ENCODE data around the gene SLC22A7. TPM values are rescaled to one million over a fixed set of nuclear protein-coding genes. Genes with fewer than 3 reads are reported as not detected.
"Not testable (repeated sequence)": the region's sequence is repeated elsewhere in the genome, so short reads cannot be mapped to it uniquely, and the experiment has no call there.

Gene SLC22A7
- total RNA-seq, 1 experiment from 2014 or later = not detected

DNA sequence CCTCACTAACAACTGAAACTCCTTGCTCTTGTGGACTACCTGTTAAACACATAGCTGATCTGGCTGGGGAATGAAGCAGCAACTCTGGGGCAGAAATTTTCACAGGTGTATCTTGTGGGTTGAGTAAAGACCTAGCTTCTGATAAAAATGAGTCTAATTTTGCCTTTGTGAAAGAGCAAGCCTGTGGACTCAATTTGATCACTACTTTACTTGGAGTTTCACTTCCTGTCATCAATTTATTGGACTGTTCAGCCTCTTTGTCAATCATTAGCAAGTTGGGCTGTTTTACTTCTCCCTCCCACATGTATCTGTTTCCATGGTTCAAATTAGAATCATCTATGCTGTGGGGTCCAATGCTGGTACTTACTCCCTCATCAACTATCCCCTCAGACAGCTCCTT, 40.2 kb downstream of the SLC22A7 start:
- peaks cover 7% of the 10 kb centered on the region; the same call in 1 of the 2 replicates for H3K36me3 ChIP-seq (ENCODE audit: low read depth)

DNA sequence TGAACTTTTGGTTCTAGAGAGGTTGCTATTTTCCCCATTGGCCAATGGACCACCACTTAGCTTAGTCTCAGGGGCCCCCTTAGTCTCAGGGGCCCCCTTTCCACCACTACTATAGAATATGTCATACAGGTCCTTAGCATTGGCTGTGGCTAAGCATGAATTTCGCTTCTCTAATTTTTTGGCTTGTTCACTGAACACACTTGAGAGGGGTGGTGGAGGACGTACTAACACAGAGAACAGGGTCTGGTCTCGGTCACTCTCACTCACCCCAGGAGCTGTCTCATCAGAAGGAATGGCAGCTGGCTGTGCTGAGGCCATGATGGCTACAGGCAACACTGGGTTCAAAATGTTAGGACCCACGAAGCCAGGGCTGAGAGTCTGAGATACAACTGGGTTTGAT, 41.1 kb downstream of the SLC22A7 start:
- Histone ChIP-seq H3K27ac (no peak overlapping the region), H2AFZ (no peak overlapping the region), H3K9me2 (ENCODE audit: insufficient read depth) (no peaks in the 10 kb centered on the region), H4K20me1 (ENCODE audit: insufficient read depth) (no peaks in the 10 kb centered on the region), H3K79me2 (ENCODE audit: low read depth) (no peaks in the 10 kb centered on the region), H3K9me3 (ENCODE audit: insufficient read depth, low read depth) (no peaks in the 10 kb centered on the region), H3K4me1 (replicated peaks; ENCODE audit: insufficient read depth) (no peaks in the 10 kb centered on the region), H3K36me3 (ENCODE audit: low read depth) (peaks cover 7% of the 10 kb centered on the region; the same call in 1 of the 2 replicates), H3F3A (ENCODE audit: insufficient read depth, low read depth) (no peaks in the 10 kb centered on the region), H3K27me3 (ENCODE audit: insufficient read depth, low read depth) (no peaks in the 10 kb centered on the region), H3K4me3 (no peak overlapping the region), H3K4me2 (no peak overlapping the region)
- intact Hi-C loops (cut with micrococcal nuclease; ENCODE audit: unreplicated experiment) = no loop called here
- no TSS peak for BruUV-seq (replicated peaks)
- no peak for DNase-seq
- ChIA-PET POLR2A (ENCODE audit: unreplicated experiment) (no interaction called here), CTCF (no interaction called here)
- no peak for TF ChIP-seq EZH2 (IDR thresholded peaks at IDR 0.05; ENCODE audit: low read depth)
- TF ChIP-seq, protein P1, sequence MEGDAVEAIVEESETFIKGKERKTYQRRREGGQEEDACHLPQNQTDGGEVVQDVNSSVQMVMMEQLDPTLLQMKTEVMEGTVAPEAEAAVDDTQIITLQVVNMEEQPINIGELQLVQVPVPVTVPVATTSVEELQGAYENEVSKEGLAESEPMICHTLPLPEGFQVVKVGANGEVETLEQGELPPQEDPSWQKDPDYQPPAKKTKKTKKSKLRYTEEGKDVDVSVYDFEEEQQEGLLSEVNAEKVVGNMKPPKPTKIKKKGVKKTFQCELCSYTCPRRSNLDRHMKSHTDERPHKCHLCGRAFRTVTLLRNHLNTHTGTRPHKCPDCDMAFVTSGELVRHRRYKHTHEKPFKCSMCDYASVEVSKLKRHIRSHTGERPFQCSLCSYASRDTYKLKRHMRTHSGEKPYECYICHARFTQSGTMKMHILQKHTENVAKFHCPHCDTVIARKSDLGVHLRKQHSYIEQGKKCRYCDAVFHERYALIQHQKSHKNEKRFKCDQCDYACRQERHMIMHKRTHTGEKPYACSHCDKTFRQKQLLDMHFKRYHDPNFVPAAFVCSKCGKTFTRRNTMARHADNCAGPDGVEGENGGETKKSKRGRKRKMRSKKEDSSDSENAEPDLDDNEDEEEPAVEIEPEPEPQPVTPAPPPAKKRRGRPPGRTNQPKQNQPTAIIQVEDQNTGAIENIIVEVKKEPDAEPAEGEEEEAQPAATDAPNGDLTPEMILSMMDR (conservative IDR thresholded peaks at IDR 0.05) = no peak

More for the DNA sequence above, 40.2 kb downstream of the SLC22A7 start:
- no peaks in the 10 kb centered on the region for H3K4me1 ChIP-seq (replicated peaks; ENCODE audit: insufficient read depth)
- no peaks in the 10 kb centered on the region for H3F3A ChIP-seq (ENCODE audit: insufficient read depth, low read depth)
- H3K9me3 ChIP-seq (ENCODE audit: insufficient read depth, low read depth) = no peaks in the 10 kb centered on the region
- H3K27ac ChIP-seq = no peak overlapping the region
- intact Hi-C loops (cut with micrococcal nuclease; ENCODE audit: unreplicated experiment) = no loop called here
- no peak overlapping the region for H3K4me2 ChIP-seq
- BruUV-seq (replicated peaks) = no TSS peak
- ChIA-PET CTCF (no interaction called here), POLR2A (ENCODE audit: unreplicated experiment) (no interaction called here)
- no peak for TF ChIP-seq EZH2 (IDR thresholded peaks at IDR 0.05; ENCODE audit: low read depth)
- TF ChIP-seq, protein P1 (conservative IDR thresholded peaks at IDR 0.05) = no peak
- no peak for DNase-seq
- no peaks in the 10 kb centered on the region for H3K79me2 ChIP-seq (ENCODE audit: low read depth)
- H3K9me2 ChIP-seq (ENCODE audit: insufficient read depth) = no peaks in the 10 kb centered on the region
- no peaks in the 10 kb centered on the region for H3K27me3 ChIP-seq (ENCODE audit: insufficient read depth, low read depth)
- H3K4me3 ChIP-seq = no peak overlapping the region
- H4K20me1 ChIP-seq (ENCODE audit: insufficient read depth) = no peaks in the 10 kb centered on the region
- no peak overlapping the region for H2AFZ ChIP-seq

- intact Hi-C loops (cut with micrococcal nuclease; ENCODE audit: unreplicated experiment); CTCF ChIA-PET; H3F3A ChIP-seq (ENCODE audit: insufficient read depth, low read depth); H3K4me1 ChIP-seq (replicated peaks; ENCODE audit: insufficient read depth); H4K20me1 ChIP-seq (ENCODE audit: insufficient read depth); H3K27me3 ChIP-seq (ENCODE audit: insufficient read depth, low read depth); POLR2A ChIA-PET (ENCODE audit: unreplicated experiment); DNase-seq; H3K27ac ChIP-seq; H2AFZ ChIP-seq; H3K9me3 ChIP-seq (ENCODE audit: insufficient read depth, low read depth); H3K4me2 ChIP-seq; H3K36me3 ChIP-seq (ENCODE audit: low read depth); H3K4me3 ChIP-seq; H3K79me2 ChIP-seq (ENCODE audit: low read depth); BruUV-seq (replicated peaks); H3K9me2 ChIP-seq (ENCODE audit: insufficient read depth): not testable (repeated sequence)
These were observed 48.2 kb downstream of the SLC22A7 start for GRCh38 chr6:43346243-43346642.

- intact Hi-C loops (cut with micrococcal nuclease; ENCODE audit: unreplicated experiment) = no loop called here
- no peaks in the 10 kb centered on the region for H3K27me3 ChIP-seq (ENCODE audit: insufficient read depth, low read depth)
- no peaks in the 10 kb centered on the region for H4K20me1 ChIP-seq (ENCODE audit: insufficient read depth)
- H3F3A ChIP-seq (ENCODE audit: insufficient read depth, low read depth) = no peaks in the 10 kb centered on the region
- H3K79me2 ChIP-seq (ENCODE audit: low read depth) = no peaks in the 10 kb centered on the region
- no peak overlapping the region for H3K4me2 ChIP-seq
- no peak overlapping the region for H3K4me3 ChIP-seq
- H2AFZ ChIP-seq = no peak overlapping the region
- POLR2A ChIA-PET (ENCODE audit: unreplicated experiment) = no interaction called here
- no peaks in the 10 kb centered on the region for H3K9me3 ChIP-seq (ENCODE audit: insufficient read depth, low read depth)
- DNase-seq = no peak
- CTCF ChIA-PET = no interaction called here
- no peaks in the 10 kb centered on the region for H3K4me1 ChIP-seq (replicated peaks; ENCODE audit: insufficient read depth)
- H3K27ac ChIP-seq = no peak overlapping the region
- no TSS peak for BruUV-seq (replicated peaks)
- TF ChIP-seq, protein P1 (conservative IDR thresholded peaks at IDR 0.05) = no peak
- TF ChIP-seq EZH2 (IDR thresholded peaks at IDR 0.05; ENCODE audit: low read depth) = no peak
- H3K36me3 ChIP-seq (ENCODE audit: low read depth) = no peaks in the 10 kb centered on the region; the same call in 1 of the 2 replicates
- no peaks in the 10 kb centered on the region for H3K9me2 ChIP-seq (ENCODE audit: insufficient read depth)
These were observed 49.0 kb downstream of the SLC22A7 start for GRCh38 chr6:43347021-43347420.

Data from PC-9 (cell line).